GM12874 (cell line): ENCODE results near the gene CAMK2N1.

Experiments used
- CTCF ChIP-seq: IDR thresholded peaks from 2 replicates; pipeline ENCODE4 v1.5.1; 2011; ENCODE audit warnings: low read depth, mild to moderate bottlenecking, control low read depth, low read length, moderate library complexity; ENCODE audit not compliant: insufficient read depth

CAMK2N1 gene

GRCh38 chr1:20521960-20522861 is 36.2 kb upstream of the CAMK2N1 start:
- TF ChIP-seq CTCF: peak; percentile 81

GRCh38 chr1:20511518-20512428 is 25.8 kb upstream of the CAMK2N1 start:
- no peak for TF ChIP-seq CTCF

- no peak for TF ChIP-seq CTCF
Measured at GRCh38 chr1:20508411-20508771, 22.4 kb upstream of the CAMK2N1 start.

GRCh38 chr1:20507564-20508410 is 21.8 kb upstream of the CAMK2N1 start, which contains the start of gene MUL1:
MUL1 (minus strand) TSS chr1:20508151; CDS start chr1:20508024, 127 bp downstream.
- TF ChIP-seq CTCF: no peak

GRCh38 chr1:20507248-20507563 is 21.2 kb upstream of the CAMK2N1 start:
- no peak for TF ChIP-seq CTCF

- TF ChIP-seq CTCF: no peak
Measured at GRCh38 chr1:20505488-20505887, 19.5 kb upstream of the CAMK2N1 start.
